Epidermal melanocyte (primary cell): ENCODE data around the gene ACR.

Experiments
- DNase-seq: peaks from one replicate; pipeline ENCODE4 v3.0.0; 2011; ENCODE audit warnings: low spot score; ENCODE audit not compliant: insufficient read length

Gene ACR

DNA sequence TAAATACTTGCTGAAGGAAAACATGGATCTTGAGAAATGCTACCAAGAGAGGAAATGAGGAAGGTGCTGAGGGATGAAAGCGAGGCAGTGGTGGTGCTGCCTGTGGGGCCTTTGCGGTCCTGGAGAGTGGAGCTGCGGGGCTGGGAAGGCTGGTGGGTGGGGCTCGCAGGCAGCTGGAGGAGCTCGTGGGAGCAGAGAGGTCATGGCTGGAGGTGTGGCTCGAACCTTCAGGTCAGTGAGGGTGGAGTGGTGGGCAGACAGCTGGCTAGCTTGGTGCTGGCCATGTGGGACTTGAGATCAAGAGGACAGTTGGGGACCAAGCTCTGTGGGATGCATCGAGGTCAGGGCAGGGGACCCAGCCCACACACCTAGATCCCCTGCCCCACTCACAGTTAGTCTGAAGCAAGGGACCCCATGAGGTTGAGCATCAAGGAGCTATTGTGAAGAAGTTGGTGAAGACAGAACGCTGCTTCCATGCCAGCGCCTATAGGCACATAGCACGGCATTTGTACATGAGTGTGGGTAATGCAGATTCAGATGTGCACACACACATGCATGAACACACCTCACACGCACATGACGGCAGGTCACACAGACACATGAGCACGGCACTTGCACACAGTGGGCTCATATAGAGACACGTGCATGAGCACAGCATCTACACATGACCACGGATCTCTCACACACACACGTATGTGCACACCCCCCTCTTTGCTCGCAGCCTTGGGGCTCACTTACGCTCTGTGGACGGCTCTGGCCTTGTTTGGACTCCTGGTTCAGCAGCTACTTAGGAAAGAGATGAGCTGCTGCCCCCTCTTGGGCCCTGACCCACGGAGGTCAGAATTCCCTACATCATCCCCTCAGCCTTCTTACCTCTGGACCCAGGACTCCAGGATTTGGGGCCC lies 34.9 kb upstream of the ACR start:
- DNase-seq = no peak

- no peak for DNase-seq
Observed at GRCh38 chr22:50703726-50704509, 34.1 kb upstream of the ACR start.

DNA sequence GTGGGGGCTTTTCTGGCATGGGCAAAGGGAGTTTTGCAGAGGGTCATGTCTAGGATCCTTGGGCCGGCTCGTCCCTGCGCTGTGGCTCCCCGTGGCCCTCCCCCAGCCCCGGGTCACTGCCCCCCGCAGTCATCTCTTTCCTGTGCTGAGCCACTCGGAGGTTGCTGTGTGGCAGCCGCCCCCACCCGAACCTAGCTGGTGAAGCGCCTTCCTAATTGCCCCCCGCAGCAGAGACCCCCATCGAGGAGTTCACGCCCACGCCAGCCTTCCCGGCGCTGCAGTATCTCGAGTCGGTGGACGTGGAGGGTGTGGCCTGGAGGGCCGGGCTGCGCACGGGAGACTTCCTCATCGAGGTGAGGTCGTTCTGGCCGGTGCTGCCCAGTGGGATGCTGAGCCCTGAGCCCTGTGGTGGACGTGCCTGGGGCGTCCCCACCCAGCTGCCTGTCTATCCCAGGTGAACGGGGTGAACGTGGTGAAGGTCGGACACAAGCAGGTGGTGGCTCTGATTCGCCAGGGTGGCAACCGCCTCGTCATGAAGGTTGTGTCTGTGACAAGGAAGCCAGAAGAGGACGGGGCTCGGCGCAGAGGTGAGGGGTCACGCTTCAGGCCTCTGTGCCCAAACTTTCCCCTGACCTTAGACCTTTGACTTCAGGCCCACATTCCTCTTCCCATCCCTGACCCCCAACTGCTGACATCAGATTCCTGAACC lies 33.3 kb upstream of the ACR start:
- DNase-seq = no peak

GRCh38 chr22:50705219-50705691 lies 32.7 kb upstream of the ACR start:
- no peak for DNase-seq

DNA sequence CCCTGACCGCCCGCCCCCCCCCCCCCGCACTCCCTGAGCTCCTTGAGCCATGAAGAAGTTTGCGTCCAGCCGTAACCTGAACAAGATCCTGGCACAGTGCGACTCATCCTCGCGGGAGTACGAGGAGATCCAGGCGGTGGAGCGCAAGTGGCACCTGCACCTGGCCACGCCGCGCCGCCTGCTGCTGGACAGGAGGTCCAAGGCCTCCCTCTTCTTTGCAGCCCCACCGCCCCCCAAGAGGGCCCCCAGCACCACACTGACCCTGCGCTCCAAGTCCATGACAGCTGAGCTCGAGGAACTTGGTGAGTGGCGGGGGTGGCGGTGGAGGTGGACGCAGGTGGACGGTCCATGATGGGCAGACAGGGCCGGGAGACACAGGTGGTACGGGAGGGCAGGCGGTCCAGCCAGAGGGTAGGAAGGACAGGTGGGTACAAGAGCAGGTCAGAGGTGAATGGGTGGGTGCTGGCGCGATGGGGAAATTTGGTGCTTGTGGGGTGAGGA lies 32.1 kb upstream of the ACR start:
- DNase-seq = no peak

DNA sequence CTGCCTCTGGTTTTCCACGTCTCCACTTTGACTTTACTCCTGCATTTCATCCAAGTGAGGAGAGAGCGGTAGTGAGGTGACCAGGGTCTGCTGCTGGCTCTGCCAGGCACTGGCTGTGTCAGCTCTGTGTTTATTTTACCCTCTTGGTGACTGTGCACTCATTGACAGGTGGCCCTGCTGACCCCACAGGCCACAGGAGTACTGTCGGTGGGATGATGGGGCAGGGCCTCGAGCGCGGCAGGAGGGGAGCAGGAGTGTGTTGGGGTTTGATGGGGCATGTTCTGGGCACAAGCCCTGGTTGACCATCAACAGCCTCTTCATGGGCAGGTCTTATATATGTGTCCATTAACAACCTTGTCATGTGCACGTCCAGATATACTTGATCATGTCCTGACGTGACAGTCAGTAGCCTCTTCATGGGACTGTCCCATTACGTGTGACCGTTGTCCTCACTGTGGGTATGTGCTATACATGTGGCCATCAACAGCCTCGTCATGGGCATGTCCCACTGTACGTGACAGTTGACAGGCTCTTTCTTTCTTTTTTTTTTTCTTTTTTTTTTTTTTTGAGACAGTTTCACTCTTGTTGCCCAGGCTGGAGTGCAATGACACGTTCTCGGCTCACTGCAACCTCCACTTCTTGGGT lies 31.4 kb upstream of the ACR start:
- no peak for DNase-seq

DNA sequence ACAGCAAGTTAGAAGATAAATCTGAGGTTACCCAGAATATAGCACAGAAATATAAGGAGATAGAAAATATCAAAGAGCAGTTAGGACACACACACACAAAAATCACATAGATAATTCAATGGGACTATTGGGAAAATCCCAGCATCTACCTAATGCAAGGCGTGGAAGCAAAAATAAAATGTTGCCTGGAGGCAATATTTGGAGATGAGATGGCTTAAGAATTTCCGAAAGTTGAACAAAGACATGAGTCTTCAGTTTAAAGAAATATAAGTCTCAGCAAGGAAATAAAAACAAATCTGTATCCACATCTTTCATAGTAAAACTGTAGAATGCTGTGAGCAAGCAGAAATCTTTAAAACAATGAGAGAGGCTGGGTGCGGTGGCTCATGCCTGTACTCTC lies 29.5 kb upstream of the ACR start:
- DNase-seq = peak; percentile 57

DNA sequence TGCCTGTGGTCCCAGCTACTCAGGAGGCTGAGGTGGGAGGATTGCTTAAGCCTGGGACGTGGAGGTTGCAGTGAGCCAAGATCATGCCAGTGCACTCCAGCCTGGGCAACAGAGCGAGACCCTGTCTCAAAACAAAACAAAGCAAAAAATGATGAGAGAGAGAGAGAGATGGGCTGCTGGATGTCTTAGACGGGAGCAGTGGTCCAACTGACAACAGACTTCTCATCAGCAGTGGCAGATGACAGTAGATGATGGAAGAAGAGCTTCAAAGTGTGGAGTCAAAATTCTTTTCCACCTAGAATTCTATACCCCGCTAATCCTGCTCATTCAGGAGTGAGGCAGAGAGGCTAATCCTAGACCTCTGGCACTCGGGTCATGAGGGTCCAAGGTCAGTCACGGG lies 29.0 kb upstream of the ACR start:
- no peak for DNase-seq

GRCh38 chr22:50710221-50710620 lies 27.8 kb upstream of the ACR start:
- no peak for DNase-seq

DNA sequence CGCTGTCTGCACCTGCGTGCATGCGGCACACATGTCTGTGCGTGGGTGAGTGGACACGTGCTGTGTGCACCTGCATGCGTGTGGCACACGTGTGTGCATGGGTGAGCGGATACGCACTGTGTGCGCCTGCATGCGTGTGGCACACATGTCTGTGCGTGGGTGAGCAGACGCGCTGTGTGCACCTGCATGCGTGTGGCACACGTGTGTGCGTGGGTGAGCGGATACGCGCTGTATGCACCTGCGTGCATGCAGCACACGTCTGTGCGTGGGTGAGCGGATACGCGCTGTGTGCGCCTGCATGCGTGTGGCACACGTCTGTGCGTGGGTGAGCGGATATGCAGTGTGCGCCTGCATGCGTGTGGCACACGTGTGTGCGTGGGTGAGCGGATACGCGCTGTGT lies 27.1 kb upstream of the ACR start:
- DNase-seq = no peak

GRCh38 chr22:50711446-50712340 lies 26.3 kb upstream of the ACR start:
- DNase-seq = no peak

DNA sequence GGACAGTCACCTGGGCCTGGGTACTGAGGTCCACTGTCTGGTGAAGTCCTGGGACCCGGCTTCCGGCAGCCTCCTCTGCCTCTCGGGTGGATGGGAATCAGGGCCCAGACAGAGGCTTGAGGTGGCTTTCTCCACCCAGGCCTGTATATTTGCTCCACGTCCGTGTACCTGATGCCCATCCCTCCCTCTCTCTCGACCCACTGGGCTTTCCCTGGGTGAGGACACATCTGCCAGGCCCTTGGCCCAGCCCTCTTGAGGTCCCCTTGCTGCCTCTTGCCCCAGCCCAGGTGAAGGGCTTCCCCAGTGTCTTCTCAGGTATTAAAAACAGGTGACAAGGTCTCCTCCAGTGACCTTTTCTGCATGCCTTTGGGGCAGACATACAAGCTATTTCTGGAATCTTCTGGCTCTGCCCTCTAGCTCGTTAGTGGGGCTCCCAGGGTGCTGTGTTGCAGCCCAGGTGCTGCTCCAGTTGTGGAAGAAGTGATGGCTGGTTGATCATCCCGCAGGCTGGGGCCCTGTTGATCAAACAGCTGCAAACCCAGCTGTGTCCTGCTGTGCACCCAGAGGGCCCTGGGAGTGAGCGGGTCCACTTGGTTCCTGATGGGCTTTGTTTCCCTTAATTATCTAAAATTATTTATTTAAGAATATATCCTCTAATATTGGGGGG lies 25.5 kb upstream of the ACR start:
- no peak for DNase-seq

GRCh38 chr22:50713008-50713385 lies 25.0 kb upstream of the ACR start:
- DNase-seq = no peak

GRCh38 chr22:50713571-50714056 lies 24.4 kb upstream of the ACR start:
- peak; percentile 98 for DNase-seq

GRCh38 chr22:50714150-50714549 lies 23.9 kb upstream of the ACR start:
- no peak for DNase-seq

- DNase-seq = no peak
Observed at GRCh38 chr22:50714631-50715179, 23.3 kb upstream of the ACR start.

DNA sequence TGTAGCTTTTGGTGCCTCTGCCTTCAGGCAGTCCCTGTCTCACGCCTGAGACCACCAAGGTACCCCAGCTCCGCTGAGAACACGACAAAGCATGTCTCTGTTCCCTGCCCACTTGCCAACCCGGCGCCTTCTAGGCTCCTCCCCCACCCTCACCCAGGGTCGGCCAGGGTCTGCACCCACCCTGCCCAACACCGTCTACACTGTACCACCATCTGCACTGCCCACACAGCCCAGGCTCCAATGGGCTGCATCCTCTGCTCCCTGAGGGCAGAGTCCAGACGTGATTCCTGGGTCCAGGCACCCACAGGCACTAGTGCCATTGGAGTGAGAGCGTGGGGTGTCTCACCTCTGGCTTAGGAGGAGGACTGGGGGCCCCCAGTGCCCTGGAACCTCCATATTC lies 22.8 kb upstream of the ACR start:
- no peak for DNase-seq

GRCh38 chr22:50715776-50716175 lies 22.2 kb upstream of the ACR start:
- no peak for DNase-seq
